GM12872 (cell line): ENCODE data around the gene FCHO2.

Source experiments
- TF ChIP-seq, protein P1 (sequence below): IDR thresholded peaks from 3 replicates; pipeline ENCODE4 v1.5.1; 2011; ENCODE audit warnings: low read depth, mild to moderate bottlenecking, low read length, moderate library complexity; ENCODE audit not compliant: insufficient read depth

FCHO2 gene

DNA sequence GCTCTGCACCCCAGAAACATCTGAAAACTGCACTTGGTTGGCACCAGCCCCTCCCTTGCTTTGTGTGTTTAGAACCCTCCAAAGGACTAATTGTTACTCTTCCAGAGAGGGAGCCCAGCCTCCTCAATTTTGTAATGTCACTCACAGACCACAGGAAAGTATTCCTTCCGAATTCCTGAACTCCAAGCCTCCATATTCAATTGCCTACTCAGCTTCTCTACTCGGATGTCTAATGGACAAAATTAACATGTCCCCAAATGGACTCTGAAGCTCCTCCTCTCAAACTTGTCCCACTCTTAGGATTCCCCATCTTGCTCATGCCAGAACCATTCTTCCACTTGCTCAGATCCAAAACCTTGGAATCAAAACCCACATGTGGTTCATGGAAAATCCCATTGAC, 160.7 kb downstream of the FCHO2 start:
- TF ChIP-seq, protein P1, sequence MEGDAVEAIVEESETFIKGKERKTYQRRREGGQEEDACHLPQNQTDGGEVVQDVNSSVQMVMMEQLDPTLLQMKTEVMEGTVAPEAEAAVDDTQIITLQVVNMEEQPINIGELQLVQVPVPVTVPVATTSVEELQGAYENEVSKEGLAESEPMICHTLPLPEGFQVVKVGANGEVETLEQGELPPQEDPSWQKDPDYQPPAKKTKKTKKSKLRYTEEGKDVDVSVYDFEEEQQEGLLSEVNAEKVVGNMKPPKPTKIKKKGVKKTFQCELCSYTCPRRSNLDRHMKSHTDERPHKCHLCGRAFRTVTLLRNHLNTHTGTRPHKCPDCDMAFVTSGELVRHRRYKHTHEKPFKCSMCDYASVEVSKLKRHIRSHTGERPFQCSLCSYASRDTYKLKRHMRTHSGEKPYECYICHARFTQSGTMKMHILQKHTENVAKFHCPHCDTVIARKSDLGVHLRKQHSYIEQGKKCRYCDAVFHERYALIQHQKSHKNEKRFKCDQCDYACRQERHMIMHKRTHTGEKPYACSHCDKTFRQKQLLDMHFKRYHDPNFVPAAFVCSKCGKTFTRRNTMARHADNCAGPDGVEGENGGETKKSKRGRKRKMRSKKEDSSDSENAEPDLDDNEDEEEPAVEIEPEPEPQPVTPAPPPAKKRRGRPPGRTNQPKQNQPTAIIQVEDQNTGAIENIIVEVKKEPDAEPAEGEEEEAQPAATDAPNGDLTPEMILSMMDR, result no peak

GRCh38 chr5:73117088-73117740, 161.4 kb downstream of the FCHO2 start:
- TF ChIP-seq, protein P1, result no peak

GRCh38 chr5:73118391-73118973, 162.6 kb downstream of the FCHO2 start:
- TF ChIP-seq, protein P1, result no peak

- TF ChIP-seq, protein P1, result no peak
These were observed 163.8 kb downstream of the FCHO2 start for GRCh38 chr5:73119451-73120157.

DNA sequence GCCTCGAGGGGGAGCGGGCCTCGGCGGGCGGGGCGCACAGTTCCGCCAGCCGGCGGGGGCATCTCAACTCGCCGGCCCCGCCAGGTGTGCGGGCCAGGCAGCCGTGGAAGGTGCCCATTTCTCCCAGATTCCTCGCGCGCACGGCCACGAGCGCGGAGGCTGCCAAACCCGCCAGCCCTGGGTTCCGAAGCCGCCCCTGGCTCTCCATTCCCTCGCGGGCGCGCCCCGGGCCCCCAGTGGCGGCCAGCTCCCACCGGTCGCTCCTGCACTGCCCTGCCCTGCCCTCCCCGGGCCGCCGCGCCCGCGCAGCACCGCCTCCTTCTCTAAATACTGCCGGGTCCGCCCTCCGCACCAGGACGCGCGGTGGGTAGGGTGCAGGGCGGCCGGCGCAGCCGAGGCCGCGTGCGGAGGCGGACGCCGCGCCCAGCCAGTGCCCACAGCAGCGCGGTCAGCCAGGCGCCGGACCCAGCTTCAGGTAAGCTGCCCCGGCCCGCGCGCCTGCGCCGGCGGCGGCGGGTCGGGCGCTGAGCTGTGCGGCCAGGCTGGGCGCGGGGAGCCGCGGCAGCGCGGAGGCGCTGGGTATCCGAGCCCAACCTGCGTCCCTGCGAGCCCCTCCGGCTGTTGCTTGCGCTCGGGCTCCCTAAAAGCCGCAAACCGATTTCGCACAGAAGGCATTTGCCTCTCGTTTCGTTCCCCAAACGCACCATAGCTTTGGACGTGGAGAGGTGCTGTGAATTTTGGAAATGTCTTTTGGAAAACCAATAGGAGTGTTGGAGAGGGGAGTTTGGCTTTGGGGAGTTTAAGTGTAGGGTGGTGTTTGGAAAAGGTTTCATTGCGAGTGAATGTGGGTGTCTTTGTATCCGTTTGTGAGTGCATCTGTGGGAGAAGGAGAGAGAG, 164.6 kb downstream of the FCHO2 start, which contains the start of gene TMEM171:
Gene TMEM171 (plus strand): TSS at position 354 of the 897 bp plus-strand sequence. CDS start 2,799 bp downstream, outside the sequence.
- TF ChIP-seq, protein P1, result no peak

GRCh38 chr5:73121119-73121463, 165.2 kb downstream of the FCHO2 start:
- TF ChIP-seq, protein P1, result no peak
